Limb (tissue), 2 donors: ENCODE data around the gene C9orf153.
"Not testable (repeated sequence)": the region's sequence is repeated elsewhere in the genome, so short reads cannot be mapped to it uniquely, and the experiment has no call there.

Source experiments
- DNase-seq, 2 donors: peaks; one replicate each; pipeline ENCODE4 v3.0.0-alpha.2; 2016; ENCODE audit errors: extremely low spot score in 2 of 2

C9orf153 gene

DNA sequence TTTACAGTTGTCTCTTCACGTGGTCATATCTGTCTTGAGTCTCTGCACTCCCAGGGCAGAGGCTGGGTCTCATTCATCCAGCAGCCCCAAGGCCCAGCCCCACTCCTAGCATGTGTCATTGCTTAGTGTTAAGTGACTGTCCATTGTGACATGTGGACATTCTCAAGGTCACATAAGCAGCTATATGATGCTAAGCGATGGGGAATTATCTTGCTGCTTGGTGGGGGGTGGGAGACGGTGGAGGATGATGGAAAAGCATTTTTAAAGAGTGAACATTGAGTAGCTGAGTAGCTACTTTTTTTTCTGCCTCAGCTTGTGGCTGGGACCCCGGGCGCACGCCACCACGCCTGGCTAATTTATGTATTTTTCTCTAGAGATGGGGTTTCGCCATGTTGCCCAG is at the start of gene C9orf153:
TSS of gene C9orf153 (minus strand) at position 101 of the 400 bp plus-strand sequence. CDS start 30,054 bp downstream, outside the sequence.
- DNase-seq = no peak

- DNase-seq = no peak
Observed at GRCh38 chr9:86308687-86309086, 49.2 kb upstream of the C9orf153 start.

GRCh38 chr9:86304236-86304730 is 44.8 kb upstream of the C9orf153 start:
- DNase-seq = no peak

DNA sequence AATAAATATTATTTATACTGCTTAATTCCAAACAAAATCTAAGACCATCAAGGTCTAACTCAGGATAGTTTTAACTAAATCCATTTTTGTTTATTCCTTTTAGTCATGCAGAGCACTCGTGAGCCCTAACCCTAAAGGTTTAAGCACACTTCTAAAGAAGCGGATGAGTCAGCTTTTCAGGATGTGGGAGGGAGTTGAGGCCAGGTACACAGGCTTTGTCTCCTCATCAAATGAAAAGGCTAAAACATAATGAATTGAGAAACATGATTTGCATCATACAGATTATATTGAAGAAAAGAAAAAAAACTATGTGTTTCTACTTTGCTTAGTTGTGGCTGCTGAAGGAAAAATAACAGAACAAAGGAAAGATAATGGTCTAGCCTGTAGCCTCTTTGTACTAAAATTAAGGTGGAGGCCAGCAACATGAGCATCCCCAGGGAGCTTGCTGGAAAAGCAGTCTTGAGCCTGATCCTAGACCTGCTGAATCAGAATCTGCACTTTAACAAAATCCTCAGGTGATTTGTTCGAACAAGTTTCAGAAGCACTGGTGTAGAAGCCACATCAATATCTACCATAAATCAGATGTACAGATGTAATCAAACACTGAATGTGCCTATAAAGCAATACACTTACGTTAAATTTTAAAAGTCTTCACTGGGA is 44.0 kb upstream of the C9orf153 start:
- no peak for DNase-seq

DNA sequence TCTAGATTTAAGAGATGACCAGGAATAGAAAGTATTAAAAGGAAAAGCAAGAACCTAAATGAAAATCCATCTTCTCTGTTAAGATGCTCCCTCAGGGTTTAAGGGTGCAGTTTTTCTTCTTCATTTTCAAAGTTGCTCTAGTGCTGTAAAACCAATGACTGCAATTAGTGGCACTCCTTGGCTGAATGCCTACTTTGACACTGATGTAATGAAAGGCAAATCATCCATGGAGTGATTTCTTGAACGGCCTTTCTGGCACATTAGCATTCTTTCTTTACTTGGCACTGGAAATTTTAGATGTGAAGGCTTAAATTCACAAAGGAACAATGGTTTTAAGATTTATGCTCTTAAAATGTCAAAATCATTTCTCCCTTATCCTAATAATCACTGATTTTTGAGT is 42.2 kb upstream of the C9orf153 start:
- DNase-seq = no peak

GRCh38 chr9:86300701-86301100 is 41.2 kb upstream of the C9orf153 start:
- no peak for DNase-seq

DNA sequence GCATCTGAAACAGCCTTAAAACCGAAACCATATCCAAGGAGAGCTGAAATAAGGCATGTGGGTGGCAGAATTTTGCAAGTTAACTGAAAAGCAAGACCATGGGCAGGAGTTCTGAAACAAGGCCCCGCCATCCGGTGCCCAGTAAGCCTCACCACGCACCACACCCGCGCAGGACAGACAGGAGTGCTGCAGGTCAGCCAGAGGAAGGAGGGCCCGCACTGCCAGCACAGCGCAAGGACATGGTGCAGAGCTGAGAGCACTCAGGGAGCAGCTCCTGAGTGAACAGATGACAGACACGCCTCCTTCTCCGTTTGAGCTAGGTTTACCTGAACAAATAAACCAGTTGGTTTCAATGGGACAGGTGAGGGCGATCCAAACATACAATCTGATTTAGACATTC is 39.4 kb upstream of the C9orf153 start:
- DNase-seq = no peak

GRCh38 chr9:86290341-86290740 is 30.9 kb upstream of the C9orf153 start:
- DNase-seq = not testable (repeated sequence)

GRCh38 chr9:86288499-86289198 is 29.2 kb upstream of the C9orf153 start:
- no peak for DNase-seq

GRCh38 chr9:86287013-86287412 is 27.6 kb upstream of the C9orf153 start:
- peak in 1 of 2 donors; percentile 18 for DNase-seq

GRCh38 chr9:86286278-86286677 is 26.8 kb upstream of the C9orf153 start:
- DNase-seq = no peak

GRCh38 chr9:86285261-86285660 is 25.8 kb upstream of the C9orf153 start:
- DNase-seq = no peak

DNA sequence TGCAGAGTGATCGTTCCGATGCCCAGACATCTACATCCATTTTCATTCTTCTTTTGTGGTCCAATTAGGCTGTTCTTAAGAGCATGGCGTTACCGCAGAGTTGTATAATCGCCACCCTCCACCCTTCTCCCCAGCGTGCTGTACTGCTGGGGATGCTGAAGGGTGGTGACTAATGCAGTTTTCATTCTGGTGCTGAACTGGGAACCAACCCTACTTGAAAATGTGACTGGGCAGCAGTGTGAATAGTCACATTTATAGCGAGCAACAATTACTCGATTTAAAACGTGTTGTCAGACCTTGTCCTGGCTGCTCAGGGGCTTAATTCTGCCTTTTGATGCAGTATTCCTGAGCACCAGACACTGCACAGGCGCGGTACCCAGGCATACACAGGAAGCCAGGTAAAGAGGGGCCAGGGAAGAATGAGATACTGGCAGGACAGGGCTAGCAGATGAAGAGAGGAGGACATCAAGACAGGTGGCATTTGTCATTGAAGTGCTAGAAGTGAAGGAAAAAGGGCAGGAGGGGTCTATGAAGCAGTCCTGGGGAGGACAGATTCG is 23.6 kb upstream of the C9orf153 start:
- no peak for DNase-seq

GRCh38 chr9:86282077-86282978 is 22.9 kb upstream of the C9orf153 start, which contains the start of gene ISCA1:
Gene ISCA1, minus strand, starts transcription at chr9:86282538. Its CDS starts 80 bp downstream, at chr9:86282458.
- peak; percentile 93 to 99 for DNase-seq

- no peak for DNase-seq
Observed at GRCh38 chr9:86281593-86282076, 22.2 kb upstream of the C9orf153 start.

- no peak for DNase-seq
Observed at GRCh38 chr9:86280580-86280979, 21.1 kb upstream of the C9orf153 start.

DNA sequence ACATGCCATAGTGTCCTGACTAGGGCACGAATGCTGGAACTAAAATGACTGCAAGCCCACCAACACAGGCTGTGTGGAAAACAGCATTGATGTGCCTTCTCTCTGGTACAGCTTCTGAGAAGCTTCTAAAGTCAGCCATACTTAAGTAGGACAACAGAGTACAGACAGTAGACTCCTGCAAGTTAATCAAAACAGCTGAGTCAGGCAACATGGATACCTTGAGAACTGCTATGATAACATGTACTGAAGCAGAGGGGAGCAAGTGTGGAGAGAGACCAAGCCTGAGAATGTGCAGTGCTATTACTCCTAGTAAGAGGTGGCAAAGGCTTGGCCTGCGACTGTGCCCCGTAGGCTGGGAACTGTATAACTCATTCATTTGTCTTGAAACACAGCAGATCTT is 20.4 kb upstream of the C9orf153 start:
- no peak for DNase-seq

DNA sequence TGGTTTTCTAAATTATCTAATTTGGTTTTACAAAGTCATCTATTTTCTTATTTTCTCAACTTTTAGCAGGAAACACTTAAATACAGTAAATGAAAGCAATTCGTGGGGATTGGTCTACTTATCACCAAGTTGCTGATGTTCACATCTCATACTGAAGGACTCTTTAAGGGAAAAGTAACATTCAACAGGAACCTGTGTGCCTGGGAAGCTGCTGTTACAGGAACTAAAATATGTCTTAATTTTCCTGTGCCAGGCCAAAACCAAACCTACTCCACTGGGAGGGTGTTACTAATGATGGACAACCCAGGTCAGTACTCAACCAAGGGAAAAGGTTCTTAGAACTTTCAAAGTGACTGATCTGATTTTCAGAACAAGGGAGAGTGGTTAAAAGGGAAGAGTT is 17.6 kb upstream of the C9orf153 start:
- no peak for DNase-seq

GRCh38 chr9:86275962-86276361 is 16.5 kb upstream of the C9orf153 start:
- DNase-seq = no peak

DNA sequence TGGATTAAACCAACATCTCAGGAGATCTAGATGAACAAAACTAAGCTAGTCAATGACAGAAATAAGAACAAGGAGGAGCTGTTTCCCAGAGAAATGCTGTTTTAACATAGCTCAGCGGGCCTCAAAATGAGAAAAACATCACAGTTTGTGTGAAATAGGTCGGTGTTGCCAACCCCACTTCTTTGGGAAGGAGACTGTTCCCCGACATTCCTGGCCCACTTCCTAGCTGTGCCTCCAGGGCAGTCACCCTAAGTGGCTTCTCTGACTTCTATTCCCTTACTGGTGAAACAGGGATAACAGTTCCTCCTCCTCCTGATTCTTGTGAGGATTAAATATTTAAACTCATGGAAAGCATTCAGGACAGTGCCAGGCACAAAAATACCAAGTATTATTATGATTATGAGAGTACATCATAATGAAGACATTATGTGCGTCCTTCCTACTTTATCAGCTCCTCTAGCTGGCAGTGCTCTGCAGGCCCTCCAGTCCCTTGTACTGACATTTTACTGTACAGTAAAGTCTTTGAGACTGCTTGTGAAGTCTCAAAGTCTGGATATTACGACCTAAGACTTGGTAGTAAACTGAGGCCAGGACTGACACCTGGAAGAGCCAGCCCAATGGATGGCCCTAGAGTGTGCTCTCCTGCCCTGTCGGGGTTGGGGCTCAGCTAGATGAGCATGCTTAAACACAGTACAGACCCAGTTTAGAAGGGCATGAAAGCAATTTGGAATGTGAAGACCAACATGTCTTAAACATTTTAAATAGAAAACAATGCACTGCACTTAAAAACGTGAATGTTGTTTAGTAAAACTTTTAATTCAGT is 15.6 kb upstream of the C9orf153 start:
- DNase-seq = no peak
